ENCODE results near the gene ABR.

Gene ABR
- total RNA-seq: 108 to 212 (median 195) reads per million in 4 experiments

DNA sequence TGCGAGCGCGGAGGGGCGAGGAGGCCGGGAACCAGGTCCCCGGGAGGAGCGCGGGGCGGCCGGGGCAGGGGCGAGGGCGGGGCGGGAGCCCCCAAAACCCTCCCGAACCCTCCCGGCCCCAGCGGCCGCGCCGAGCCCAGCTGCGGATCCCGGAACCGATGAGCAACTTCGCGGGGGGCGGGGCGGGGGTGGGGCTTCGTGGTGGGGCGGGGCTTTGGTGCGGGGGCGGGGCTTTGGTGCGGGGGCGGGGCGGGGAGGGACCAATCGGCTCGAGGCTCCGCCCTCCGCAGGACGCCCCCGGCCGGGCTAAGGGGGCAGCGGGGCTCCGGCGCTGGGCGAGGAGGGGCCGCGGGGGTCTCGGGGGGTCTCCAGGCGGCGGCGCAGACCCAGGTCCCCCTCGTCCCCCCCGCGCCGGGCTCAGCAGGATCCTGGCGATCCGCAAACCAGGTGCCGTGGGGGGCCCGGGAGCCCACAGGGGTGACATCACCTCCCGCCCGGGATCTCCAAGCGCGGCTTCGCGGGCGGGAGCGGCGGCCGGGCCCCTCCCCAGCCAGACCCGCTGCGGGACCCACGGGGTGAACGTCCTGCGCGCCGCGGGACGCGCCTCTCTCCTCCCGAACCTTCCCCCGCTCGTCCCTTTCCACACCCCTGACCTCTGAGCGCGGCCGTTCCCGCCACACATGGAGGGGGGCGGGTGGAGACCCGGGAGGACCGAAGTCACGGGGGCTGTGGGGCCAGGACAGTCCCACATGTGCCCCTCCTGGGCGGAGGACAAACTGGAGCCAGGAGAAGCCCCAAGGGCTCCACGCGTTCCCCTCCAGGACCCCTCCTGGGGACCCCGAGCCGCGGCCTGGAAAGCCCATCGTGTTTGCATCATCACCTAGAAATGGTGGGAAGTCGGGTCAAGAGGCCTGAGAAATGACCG, at the start of gene ABR:
TSS of gene ABR (minus strand) at position 164 of the 925 bp plus-strand sequence. CDS start 254 bp downstream, outside the sequence.
- peak; percentile 63 for DNase-seq

DNA sequence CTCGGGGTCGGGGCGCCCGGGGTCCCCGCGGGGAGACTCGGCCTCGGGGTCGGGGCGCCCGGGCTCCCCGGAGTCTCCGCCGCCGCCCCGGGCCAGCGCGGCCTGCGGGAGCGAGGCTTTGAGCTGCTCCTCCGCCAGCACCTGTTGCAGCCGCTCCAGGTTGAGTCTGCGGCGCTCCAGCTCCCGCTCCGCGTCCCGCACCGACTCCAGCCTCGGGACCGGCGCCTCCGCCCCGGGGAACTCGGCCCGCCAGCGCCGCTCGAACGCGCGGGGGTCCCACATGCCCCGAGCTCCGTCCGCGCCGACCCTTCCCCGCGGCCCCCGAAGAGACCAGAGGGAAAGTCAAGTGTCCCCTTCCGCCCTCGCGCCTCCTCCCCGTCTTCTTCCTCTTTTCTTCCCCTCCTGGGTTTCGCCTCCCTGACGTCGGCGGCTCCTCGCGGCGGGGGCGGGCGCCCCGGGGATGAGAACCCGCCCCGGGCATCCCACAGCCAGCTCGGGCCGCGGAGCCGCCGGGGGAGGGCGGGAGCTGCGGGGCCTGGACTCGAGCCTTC, 49.6 kb upstream of the ABR start:
- peak; percentile 14 for DNase-seq

DNA sequence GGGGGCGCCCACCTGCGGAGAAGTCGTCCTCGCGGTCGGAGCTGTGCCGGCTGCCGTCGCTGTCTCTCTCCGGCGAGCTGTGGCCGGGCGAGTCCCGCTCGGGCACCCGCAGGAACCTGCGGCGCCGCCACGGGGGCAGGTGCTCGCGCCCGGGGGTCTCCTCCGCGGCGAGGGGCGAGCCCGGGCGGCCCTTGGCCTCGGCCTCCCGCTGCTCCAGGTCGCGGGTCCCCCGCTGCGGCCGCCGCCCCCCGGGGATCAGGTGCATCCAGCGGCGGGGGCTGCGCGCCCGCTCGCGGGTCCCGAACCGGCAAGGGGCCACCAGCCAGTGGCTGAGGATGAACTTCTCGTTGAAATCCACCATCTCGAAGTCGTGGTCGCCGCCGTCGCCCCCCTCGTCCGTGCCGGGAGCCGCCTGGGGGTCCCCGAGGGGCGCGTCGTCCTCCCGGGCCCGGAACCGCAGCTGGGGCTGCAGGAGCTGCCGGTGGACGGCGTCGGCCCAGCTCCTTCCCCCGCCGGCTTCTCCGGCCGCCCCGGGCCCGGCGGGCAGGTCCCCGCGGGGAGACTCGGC, 49.1 kb upstream of the ABR start:
- DNase-seq: no peak

DNA sequence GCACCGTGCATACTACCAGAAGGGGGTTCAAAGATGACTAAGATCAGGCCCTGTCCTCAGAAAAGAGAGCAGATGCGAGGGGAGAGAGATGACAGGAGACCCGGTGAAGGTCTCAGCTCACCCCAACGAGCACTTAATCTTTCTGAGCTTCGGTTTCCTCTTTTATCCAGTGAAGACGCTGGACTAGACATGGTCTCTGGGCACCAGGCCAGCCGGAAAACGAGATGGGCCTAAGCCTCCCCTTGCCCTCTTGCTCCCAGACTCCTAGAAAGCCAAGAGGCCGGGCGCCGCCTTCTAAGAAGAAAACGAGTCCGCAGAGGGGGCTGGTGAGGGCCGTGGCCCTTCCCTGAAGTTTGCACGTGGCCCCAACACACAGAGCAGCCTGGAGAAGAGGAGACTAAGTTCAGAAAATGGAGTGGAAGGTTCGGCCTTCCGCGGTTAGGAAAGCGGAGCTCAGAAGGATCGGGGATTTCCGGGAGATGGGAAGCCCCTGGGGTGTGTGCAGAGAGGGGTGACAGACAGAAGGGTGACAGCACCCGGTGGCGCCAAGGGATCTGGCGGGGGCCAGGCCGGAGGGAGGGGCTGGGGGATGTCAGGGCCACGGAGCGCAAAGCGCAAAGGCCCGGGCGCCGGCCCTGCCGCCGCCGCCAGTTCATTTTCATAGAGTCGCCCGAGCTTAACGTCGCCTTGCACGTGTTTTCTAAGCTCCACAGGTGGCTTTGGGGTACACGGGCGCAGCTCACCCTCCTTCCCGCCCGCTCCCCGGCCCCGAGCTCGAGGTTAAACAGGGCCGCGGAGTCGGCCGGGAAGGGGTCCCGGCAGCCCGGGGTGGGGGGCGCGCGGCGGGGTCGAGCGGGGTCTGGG, 48.4 kb upstream of the ABR start:
- DNase-seq: no peak

DNA sequence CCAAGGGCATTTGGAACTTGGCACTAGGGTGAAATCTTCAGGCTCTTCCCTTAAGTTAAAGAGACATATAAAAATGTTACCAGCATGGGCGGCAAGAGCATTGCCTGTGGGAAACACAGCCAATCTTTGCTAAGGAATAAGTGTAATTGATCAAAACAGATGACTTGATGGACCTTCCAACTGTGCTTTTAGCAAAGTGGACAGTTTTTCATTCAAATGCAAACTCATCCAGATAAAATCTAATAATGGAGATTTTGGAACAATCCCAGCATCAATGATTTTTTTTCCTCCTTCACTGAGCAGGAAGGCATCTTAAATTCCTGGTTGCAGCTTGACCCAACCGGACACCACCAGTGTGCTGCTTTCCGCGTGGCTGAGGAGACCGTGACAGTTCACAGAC, 47.6 kb upstream of the ABR start:
- DNase-seq: no peak

DNA sequence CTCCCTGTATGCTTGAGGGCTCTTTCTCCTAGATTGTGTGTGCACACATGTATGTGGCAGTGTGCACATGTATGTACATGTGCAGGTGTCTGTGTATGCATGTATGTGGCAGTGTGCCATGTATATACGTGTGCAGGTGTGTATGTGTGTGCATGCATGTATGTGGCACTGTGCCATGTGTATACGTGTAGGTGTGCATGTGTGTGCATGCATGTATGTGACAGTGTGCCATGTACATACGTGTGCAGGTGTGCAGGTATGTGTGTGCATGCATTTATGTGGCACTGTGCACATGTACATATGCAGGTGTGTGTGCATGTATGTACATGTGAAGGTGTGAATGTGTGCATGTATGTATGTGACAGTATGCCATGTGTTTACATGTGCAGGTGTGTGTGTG, 46.5 kb upstream of the ABR start:
- no peak for DNase-seq

DNA sequence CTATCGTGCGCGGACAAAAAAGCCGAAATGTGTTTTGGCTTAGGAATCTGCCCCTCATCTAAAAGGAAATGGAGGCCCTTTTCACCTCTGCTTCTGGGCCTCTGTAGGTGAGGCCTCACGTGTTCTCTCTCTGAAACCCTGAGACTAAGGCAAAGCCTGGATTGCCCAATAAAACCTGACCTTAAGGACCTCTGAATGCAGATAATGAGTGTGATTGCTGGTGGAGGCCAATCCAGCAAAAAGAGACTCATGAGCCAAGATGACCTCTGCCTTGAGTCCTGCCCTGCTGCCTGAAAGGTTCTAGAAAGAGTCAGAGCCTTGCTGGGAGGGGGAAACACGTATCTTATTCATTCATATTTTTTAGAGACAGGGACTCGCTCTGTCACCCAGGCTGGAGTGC, 44.5 kb upstream of the ABR start:
- DNase-seq: no peak

DNA sequence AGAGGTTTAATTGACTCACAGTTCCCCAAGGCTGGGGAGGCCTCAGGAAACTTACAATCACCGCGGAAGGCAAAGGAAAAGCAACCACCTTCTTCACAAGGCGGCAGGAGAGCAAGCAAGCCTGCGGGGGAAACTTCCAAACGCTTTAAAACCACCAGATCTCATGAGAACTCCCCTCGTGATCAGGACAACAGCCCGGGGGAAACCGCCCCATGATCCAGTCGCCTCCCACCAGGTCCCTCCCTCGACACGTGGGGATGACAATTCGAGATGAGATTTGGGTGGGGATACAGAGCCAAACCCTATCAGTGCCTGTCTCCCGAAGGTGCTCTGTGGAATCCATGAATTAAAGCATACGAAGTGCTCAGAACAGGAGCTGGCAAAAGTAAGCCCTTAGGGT, 43.9 kb upstream of the ABR start:
- no peak for DNase-seq

DNA sequence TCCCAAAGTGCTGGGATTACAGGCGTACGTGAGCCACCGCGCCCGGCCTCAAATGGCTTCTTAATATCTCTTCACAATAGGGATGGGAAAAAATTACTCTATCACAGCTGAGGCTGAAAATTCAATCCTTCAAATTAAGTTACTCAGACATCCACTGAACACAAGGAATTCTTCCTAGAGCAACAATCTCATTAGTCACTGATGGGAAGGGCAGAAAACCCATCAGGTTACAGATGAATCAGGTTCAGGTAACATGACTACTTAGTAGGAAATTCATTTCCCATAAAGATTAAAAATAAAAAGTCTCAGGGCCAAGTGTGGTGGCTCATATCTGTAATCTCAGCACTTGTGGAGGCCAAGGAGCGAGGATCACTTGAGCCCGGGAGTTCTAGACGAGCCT, 42.5 kb upstream of the ABR start:
- DNase-seq: no peak

DNA sequence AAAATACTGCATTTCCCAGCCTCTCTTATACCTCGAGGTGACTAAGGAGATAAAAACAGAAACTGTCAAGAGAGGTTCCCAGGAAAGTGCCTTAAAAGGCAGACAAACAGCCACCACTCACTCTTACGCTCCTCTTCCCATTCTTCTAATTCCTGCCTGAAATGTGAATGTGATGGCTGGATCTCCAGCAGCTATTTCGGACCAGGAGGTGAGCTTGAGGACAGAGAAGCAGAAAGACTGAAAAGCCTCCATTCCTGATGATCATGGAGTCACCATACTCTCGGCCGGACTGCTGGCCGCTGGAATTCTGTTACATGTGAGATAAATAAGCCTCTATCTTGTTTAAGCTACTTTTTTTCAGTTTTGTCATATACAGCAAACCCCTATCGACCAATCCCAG, 41.4 kb upstream of the ABR start:
- no peak for DNase-seq

DNA sequence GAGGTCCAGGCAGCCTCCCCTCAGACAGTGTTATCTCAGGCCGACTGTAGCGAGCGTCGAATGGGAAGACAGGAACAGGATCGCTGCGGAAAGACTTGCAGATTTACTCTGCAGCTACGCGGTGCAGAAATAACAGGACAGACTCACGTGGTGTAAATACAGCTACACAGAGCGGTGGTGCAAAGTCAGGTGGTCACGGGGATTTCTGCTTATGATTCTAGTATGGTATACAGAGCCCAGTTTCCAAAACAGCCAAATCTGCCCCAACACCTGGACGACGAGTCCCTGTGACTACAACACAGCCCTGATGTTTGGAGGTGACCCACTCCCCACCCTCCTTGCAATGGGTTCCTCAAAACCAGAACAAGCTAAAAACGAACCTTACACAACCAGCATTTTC, 40.6 kb upstream of the ABR start:
- DNase-seq: no peak

DNA sequence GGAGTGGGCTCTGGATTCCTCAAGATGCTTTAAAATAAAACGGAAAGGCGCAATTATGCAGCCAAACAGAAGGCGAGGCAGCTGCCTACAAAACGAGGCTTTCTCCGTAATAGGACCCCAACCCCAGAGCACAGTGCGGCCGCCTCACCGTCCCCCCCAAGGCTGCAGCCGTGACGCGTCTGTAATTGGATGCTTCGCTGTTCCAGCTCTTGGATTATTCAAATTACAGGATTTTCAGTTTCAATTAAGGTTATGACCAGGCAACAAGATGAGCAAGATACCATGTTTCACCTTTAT, 37.3 kb upstream of the ABR start:
- no peak for DNase-seq

DNA sequence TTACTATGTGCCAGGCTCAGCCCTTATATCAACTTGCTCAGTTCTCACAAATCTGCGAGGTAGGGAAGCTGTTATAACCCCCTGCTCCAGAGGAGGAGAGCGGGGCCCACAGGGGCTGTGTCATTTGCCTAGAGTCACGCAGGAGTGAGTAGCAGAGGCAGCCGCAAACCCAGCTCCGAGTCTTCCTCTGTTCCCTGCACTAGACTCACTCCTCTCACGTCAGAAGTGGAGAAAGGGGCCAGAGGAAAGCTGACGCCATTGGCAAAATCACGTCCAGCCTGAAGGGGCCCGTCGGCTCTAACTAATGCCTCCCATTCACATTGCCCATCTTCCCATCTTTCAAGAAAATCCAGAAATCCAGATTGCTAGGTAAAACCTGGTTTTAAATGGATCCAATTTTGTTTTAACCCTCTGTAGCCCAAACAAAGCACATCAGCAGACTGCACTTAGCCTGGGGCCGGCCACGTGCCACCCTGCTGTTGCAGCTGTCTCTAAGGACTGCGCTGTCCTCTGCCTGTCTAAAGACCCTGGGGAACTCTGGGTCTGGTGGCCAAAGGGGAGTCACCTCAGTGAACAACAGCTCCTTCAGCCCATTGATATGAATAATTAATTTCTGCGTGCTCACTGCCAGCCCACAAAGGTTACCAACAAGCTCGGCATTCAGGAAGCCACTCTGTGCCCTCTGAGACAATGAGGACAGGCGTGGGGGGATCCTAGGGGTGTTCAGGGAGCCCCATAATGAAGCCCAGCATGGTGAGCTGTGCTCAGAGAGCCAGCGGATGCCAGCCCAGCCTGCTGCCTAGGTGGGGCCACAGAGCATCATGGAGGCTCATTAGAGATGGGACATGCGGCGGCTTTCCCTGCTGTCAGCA, 36.7 kb upstream of the ABR start:
- no peak for DNase-seq

DNA sequence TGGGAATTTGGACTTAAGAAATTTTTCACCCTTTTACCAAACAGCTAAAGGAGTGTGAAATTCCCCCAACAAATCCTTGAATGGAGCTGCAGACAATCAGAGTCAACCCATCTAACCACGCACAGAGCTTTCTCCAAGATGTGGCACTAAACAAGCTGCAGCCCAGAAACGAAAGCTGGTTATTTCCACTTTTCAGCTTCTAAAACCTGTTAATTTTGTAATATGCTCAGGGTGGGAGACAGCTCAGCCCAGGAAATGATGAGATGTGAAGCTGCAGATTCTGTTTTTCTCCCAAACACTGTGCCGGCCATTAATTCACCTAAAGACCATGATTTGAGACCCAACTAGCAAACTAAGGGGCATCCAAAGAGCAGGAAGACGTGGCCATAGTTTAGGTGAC, 33.2 kb upstream of the ABR start:
- DNase-seq: no peak

DNA sequence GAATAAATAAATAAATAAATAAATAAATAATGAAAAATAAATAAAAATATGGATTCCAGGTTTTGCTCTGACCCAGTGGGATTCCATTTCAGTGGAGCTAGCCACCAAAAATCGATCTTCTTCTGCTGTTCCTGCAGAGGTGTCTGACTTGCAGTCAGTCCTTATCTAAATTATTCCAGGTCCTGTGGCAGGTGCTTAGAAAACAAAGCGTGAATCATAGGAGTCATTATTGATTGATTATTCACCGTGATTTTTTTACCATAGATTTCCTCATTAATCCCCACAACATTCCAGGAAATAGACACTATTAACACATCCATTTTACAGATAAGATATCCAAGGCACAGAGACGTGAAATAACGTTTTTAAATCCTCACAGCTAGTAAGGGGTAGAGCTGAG, 31.5 kb upstream of the ABR start:
- no peak for DNase-seq

DNA sequence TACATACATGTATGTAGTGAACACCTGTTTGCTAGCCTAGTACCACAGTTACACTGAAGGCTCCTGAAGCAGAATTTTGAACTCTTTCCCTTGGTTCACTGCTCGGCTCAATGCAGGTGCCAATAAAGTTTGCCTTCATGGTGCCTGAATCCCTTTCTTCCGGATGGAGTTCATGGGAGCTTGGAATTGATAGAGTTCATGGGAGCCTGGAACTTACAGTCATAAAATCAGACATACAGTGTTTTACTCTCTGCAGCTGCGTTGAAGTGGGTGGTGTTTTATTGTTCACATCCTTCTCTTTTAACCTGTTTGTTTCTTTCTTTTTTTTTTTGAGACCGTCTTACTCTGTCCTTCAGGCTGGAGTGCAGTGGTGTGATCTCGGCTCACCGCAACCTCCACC, 29.2 kb upstream of the ABR start:
- no peak for DNase-seq

DNA sequence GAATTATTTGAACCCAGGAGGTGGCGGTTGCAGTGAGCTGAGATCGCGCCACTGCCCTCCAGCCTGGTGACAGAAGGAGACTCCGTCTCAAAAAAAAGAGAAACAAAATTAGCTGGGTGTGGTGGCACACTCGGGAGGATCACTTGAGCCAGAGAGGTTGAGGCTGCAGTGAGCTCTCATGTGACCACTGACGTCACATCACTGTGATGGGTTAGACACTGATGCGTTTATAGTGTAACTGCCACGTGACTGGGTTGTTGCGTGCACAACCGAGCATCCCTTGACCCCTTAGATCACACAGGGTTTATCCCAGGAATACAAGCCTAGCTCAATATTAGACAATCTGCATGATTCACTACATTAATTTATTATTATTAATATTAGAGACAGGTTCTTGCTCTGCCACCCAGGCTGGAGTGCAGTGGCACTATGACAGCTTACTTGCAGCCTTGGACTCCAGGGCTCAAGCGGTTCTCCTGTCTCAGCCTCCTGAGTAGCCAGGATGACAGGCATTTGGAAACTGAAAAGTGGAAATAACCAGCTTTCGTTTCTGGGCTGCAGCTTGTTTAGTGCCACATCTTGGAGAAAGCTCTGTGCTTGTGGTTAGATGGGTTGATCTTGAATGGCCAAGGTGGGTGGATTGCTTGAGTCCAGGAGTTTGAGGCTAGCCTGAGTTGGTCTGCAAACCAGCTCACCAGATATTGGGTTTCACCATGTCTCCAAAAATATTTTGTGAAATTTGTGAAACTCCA, 26.4 kb upstream of the ABR start:
- no peak for DNase-seq

DNA sequence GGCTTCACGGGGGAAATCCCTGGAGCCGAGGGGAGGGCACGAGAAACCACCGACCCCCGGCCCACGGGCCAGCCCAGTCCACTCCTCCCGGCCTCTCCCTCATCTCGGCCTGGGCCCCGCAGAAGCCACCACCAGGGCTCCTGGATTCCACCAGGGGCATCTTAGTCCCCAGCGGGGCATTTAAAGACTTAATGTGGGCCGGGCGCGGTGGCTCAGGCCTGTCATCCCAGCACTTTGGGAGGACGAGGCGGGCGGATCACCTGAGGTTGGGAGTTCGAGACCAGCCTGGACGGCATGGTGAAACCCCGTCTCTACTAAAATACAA, 24.1 kb upstream of the ABR start:
- DNase-seq: no peak

DNA sequence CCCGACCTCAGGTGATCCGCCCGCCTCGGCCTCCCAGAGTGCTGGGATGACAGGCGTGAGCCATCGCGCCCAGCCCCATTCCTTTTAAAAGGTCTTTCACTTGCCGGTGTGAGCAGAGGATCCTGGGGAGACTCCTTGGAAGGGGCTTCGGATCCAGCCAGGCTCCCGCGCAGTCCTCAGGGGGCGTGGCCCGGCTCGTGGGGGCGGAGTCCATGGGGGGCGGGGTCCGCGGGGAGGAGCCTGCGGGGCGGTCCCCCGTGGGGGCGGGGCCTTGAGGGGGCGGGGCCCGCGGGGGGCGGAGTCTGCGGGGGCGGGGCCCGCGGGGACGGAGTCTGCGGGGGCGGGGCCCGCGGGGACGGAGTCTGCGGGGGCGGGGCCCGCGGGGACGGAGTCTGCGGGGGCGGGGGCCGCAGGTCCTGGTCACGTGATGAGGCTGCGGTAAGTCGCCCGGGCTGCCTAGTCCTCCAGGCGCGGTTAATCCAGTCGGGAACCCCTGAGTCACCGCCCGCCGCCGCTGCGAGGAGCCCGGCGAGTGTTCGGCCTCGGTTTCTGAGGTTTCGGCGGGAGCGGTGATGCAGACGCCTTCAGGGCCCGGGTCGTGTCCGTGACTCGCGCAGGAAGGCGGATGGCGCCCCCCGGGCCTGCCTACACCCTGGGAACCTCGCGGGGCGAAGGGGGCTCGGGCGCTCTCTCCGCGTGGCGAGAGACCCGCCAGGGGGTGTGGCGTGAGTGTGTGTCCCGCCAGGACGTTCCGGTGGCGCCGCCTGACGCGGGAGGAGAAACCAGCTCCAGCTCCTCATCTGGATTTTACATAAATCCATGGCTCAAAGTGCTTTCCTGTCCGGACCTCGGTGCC, 23.6 kb upstream of the ABR start:
- DNase-seq: peak; percentile 63

DNA sequence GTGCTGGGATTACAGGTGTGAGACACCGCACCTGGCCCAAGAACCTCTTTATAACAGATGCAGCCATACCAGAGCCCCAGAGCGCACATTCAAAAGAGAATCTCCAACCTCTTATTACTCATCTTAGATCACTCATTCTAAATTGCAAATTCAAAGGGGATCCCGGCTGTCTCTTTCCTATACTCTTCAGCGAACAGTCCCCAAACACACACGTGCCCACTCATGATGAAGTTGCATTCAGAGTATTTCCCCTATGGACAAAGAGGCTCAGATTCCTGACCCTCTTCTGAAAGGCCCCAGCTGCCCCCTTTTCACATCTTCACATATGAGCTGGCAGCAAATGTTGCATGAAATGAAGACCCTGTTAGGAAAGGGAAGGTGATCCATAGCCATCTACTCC, 22.5 kb upstream of the ABR start:
- DNase-seq: no peak

All from effector CD8-positive, alpha-beta T cell (primary cell).